Testis (tissue), 3 donors: ENCODE results near the gene MYH10. TPM values are rescaled to one million over a fixed set of nuclear protein-coding genes. Genes with fewer than 3 reads are reported as not detected.

Experiments used
- DNase-seq: peaks from one replicate; pipeline ENCODE4 v3.0.0-alpha.2; 2019
- H3K27ac ChIP-seq, 2 donors: fragments of 200-600 bp; sonication (generic); one replicate each; pipeline ENCODE4 v1.5.1; 2019
- H3K27me3 ChIP-seq: fragments of 200-600 bp; sonication (generic); one replicate; pipeline ENCODE4 v1.5.1; 2019
- H3K36me3 ChIP-seq: fragments of 200-600 bp; sonication (generic); one replicate; pipeline ENCODE4 v1.5.1; 2017; ENCODE audit warnings: low read depth; ENCODE audit errors: missing control alignments
- H3K4me1 ChIP-seq: fragments of 200-600 bp; sonication (generic); one replicate; pipeline ENCODE4 v1.5.1; 2019
- H3K4me3 ChIP-seq, 2 donors: fragments of 200-600 bp; sonication (generic); one replicate each; pipeline ENCODE4 v1.5.1; 2017 to 2019
- H3K9me3 ChIP-seq: fragments of 200-600 bp; sonication (generic); one replicate; pipeline ENCODE4 v1.5.1; 2017
- CTCF ChIP-seq, 3 experiments: fragments of 450-650 bp in 2 of 3; fragments of 200-600 bp in 1 of 3; sonication (generic) in 1 of 3; IDR thresholded peaks; one replicate each; pipeline ENCODE4 v1.5.1; 2016 to 2019; ENCODE audit warnings: antibody characterized with exemption in 3 of 3, mild to moderate bottlenecking in 2 of 3, moderate library complexity in 1 of 3
- POLR2A ChIP-seq: fragments of 450-650 bp; IDR thresholded peaks from one replicate; pipeline ENCODE4 v1.6.1; 2017; ENCODE audit warnings: antibody characterized with exemption, mild to moderate bottlenecking, moderate library complexity
- WGBS, 2 donors: methylation state at CpG; one replicate each; pipeline ENCODE4 v1.1.5; 2018; 5-methylcytosine and 5-hydroxymethylcytosine counted together
- intact Hi-C: fragments of 100-400 bp; cut with DNase I; formaldehyde crosslinking; loops from one replicate; pipeline ENCODE4 v1.15.1; 2023; ENCODE audit warnings: low total_unique reads
- polyA plus RNA-seq: library from polyadenylated mRNA; stranded (reverse); fragments of 350-450 nt; fragmentation: Illumina TruSeq; extraction: RNeasy Lipid Tissue Mini Kit (QIAGEN cat#74804); gene quantifications from one replicate; pipeline ENCODE4 v1.2.3, GENCODE V29; 2014; ENCODE audit warnings: low read depth, low replicate concordance; ENCODE audit not compliant: insufficient read depth
- total RNA-seq, 2 donors: library from RNA; depleted of rRNA; stranded (reverse); fragments of >200 nt; gene quantifications; one replicate each; pipeline ENCODE4 v1.2.3, GENCODE V29; 2016

The MYH10 gene
- total and polyA plus RNA-seq, 3 donors from 2014 or later: 25.5 to 34.1 (median 33.1) TPM

DNA sequence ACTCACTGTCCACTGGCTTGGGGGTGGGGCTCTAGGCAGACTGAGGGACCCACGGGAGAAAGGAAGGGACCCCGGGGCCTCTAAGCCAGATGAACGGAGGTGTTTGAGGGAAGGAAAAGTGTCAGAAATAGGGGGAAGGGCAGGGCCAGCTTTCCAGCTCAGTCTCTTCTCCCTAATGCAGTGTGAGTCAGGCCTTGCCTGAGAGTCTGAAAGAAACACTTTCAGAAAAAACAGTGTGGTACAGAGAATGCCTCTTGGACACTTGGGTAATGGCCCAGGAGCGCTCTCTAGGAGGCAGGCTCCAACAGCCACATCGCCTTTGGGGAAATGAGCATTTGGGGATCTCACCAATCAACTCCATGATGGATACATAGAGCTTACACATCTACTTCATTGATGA, 148.0 kb downstream of the MYH10 start:
- Histone ChIP-seq H3K36me3 (no peaks in the 10 kb centered on the region), H3K27ac (no peak overlapping the region), H3K9me3 (no peaks in the 10 kb centered on the region), H3K27me3 (no peaks in the 10 kb centered on the region), H3K4me3 (no peak overlapping the region), H3K4me1 (peaks cover 21% of the 10 kb centered on the region)
- no peak for TF ChIP-seq CTCF (IDR thresholded peaks at IDR 0.05)
- TF ChIP-seq POLR2A: no peak
- no peak for DNase-seq
- intact Hi-C loops: no loop called here
- 87 to 93% methylated on average over 5 of the region's 5 CpGs for WGBS, 2 donors

DNA sequence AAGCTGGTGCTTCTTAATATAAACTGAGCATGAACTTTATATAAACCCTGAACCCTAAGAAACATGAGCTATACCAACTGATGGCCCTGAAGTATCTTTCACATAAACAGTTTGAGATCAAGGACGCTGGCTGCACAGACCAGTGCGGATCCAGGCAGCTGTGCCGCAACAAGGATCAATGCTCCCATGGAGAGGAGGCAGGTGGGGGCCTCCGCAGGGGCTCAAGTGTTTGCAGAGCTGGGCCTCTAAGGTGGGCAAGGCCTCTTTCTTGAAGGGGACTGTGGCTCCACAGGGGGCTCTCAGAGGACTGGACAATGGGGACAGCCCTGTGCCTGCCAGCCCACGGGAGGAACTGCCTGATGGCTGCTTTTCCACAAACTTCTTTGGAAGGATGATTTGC, 148.8 kb downstream of the MYH10 start:
- intact Hi-C loops: no loop called here
- Histone ChIP-seq H3K4me3 (no peak overlapping the region), H3K27ac (no peak overlapping the region), H3K36me3 (no peaks in the 10 kb centered on the region), H3K9me3 (no peaks in the 10 kb centered on the region), H3K4me1 (peaks cover 21% of the 10 kb centered on the region), H3K27me3 (no peaks in the 10 kb centered on the region)
- 86 to 90% methylated on average over 2 to 5 of the region's 5 CpGs for WGBS, 2 donors
- TF ChIP-seq POLR2A (no peak), CTCF (IDR thresholded peaks at IDR 0.05) (no peak)
- DNase-seq: no peak

DNA sequence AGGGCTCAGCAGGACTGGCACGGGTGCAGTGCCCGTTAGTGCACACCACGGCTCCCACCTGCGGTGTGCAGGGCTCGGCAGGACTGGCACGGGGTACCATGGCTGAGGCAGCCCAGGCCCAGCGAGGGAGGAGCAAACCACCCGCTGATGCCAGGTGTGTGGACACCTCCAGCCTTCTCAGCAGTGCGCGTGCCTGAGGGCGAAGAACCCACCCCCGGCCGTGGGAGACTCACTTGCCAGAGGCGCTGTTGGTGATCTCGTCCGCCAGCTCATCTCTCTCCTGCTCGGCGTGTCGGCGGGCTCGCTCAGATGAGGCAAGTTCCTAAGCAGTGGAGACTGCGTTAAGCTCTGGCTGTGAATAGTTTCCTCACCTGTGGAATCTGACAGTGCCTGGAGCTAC, 149.4 kb downstream of the MYH10 start:
- H3K9me3 ChIP-seq: no peaks in the 10 kb centered on the region
- peaks cover 21% of the 10 kb centered on the region for H3K4me1 ChIP-seq
- H3K4me3 ChIP-seq: no peak overlapping the region
- no peaks in the 10 kb centered on the region for H3K27me3 ChIP-seq
- no peaks in the 10 kb centered on the region for H3K36me3 ChIP-seq
- H3K27ac ChIP-seq: no peak overlapping the region
- DNase-seq: no peak
- no peak for TF ChIP-seq CTCF (IDR thresholded peaks at IDR 0.05)
- TF ChIP-seq POLR2A: no peak
- intact Hi-C loops: no loop called here
- 94 to 98% methylated on average over 7 to 20 of the region's 22 CpGs for WGBS, 2 donors

- 46 to 64% methylated on average over 26 to 32 of the region's 33 CpGs for WGBS, 2 donors
- intact Hi-C loops: no loop called here
- no peak overlapping the region for H3K4me3 ChIP-seq
- peaks cover 21% of the 10 kb centered on the region for H3K4me1 ChIP-seq
- TF ChIP-seq CTCF (IDR thresholded peaks at IDR 0.05) (no peak), POLR2A (no peak)
- no peaks in the 10 kb centered on the region for H3K27me3 ChIP-seq
- no peaks in the 10 kb centered on the region for H3K36me3 ChIP-seq
- no peaks in the 10 kb centered on the region for H3K9me3 ChIP-seq
- DNase-seq: peak; percentile 72
- H3K27ac ChIP-seq: peak overlapping the region; percentile 10 to 68
Observed at GRCh38 chr17:8480011-8480976, 150.2 kb downstream of the MYH10 start.
